ENCODE results near the gene RNF26. TPM values are rescaled to one million over a fixed set of nuclear protein-coding genes. Genes with fewer than 3 reads are reported as not detected.

RNF26 gene
- total RNA-seq, 3 donors from 2014 or later = 8.8 to 11.2 (median 9.7) TPM

- Histone ChIP-seq H3K36me3 (no peaks in the 10 kb centered on the region), H3K27ac (peak overlapping the region; percentile 73 to 81), H3K9me3 (no peaks in the 10 kb centered on the region), H3K27me3 (no peaks in the 10 kb centered on the region), H3K4me1 (peaks cover 0 to 8% of the 10 kb centered on the region in 2 donors), H3K4me3 (peak overlapping the region in 1 of 3 donors; percentile 40)
- intact Hi-C loops (cut with DNase I; ENCODE audit: low total_unique reads) = no loop called here
- no peak for DNase-seq (ENCODE audit: low spot score in 2 of 2)
- TF ChIP-seq POLR2AphosphoS5 (IDR thresholded peaks at IDR 0.05) (no peak), POLR2A (IDR thresholded peaks at IDR 0.05) (no peak), CTCF (IDR thresholded peaks at IDR 0.05) (no peak)
Measured at GRCh38 chr11:119361941-119362725, 27.8 kb downstream of the RNF26 start.

- Histone ChIP-seq H3K4me3 (peak overlapping the region in 2 of 3 donors; percentile 40 to 72), H3K27ac (peak overlapping the region; percentile 73 to 81), H3K9me3 (no peaks in the 10 kb centered on the region), H3K36me3 (no peaks in the 10 kb centered on the region), H3K4me1 (peaks cover 0 to 8% of the 10 kb centered on the region in 2 donors), H3K27me3 (no peaks in the 10 kb centered on the region)
- no peak for DNase-seq (ENCODE audit: low spot score in 2 of 2)
- intact Hi-C loops (cut with DNase I; ENCODE audit: low total_unique reads) = no loop called here
- no peak for TF ChIP-seq CTCF (IDR thresholded peaks at IDR 0.05)
- TF ChIP-seq POLR2A (IDR thresholded peaks at IDR 0.05) = no peak
- no peak for TF ChIP-seq POLR2AphosphoS5 (IDR thresholded peaks at IDR 0.05)
Measured at GRCh38 chr11:119362741-119363080, 28.4 kb downstream of the RNF26 start.

- intact Hi-C loops (cut with DNase I; ENCODE audit: low total_unique reads) = no loop called here
- peak overlapping the region; percentile 40 to 72 (median 53) for H3K4me3 ChIP-seq
- peak overlapping the region in 1 of 2 donors; percentile 57 for H3K27ac ChIP-seq
- no peak for DNase-seq (ENCODE audit: low spot score in 2 of 2)
- peaks cover 0 to 8% of the 10 kb centered on the region in 2 donors for H3K4me1 ChIP-seq
- no peaks in the 10 kb centered on the region for H3K9me3 ChIP-seq
- H3K36me3 ChIP-seq = no peaks in the 10 kb centered on the region
- TF ChIP-seq POLR2AphosphoS5 (IDR thresholded peaks at IDR 0.05) (no peak), POLR2A (IDR thresholded peaks at IDR 0.05) (no peak), CTCF (IDR thresholded peaks at IDR 0.05) (no peak)
- no peaks in the 10 kb centered on the region for H3K27me3 ChIP-seq
Measured at GRCh38 chr11:119363081-119363850, 28.9 kb downstream of the RNF26 start.

- Histone ChIP-seq H3K36me3 (no peaks in the 10 kb centered on the region), H3K4me1 (peaks cover 0 to 8% of the 10 kb centered on the region in 2 donors), H3K27me3 (no peaks in the 10 kb centered on the region), H3K27ac (peak overlapping the region in 1 of 2 donors; percentile 57), H3K9me3 (no peaks in the 10 kb centered on the region), H3K4me3 (peak overlapping the region; percentile 40 to 72 (median 53))
- intact Hi-C loops (cut with DNase I; ENCODE audit: low total_unique reads) = no loop called here
- TF ChIP-seq CTCF (IDR thresholded peaks at IDR 0.05) (no peak), POLR2A (IDR thresholded peaks at IDR 0.05) (no peak), POLR2AphosphoS5 (IDR thresholded peaks at IDR 0.05) (no peak)
- no peak for DNase-seq (ENCODE audit: low spot score in 2 of 2)
Measured at GRCh38 chr11:119363851-119364590, 29.7 kb downstream of the RNF26 start.
